Hepatocyte (in vitro differentiated cells): ENCODE measurements around the gene CEMP1. TPM values are rescaled to one million over a fixed set of nuclear protein-coding genes. Genes with fewer than 3 reads are reported as not detected.

Experiments used
- DNase-seq: peaks from one replicate; pipeline ENCODE4 v3.0.0-alpha.2; 2016; ENCODE audit warnings: low spot score
- H2AFZ ChIP-seq: fragments of 200-600 bp; sonication (generic); 2 replicates; pipeline ENCODE4 v1.6.0; 2016; ENCODE audit warnings: antibody characterized with exemption, mild to moderate bottlenecking
- H3K27ac ChIP-seq: fragments of 200-600 bp; sonication (generic); 2 replicates; pipeline ENCODE4 v1.5.1; 2016; ENCODE audit warnings: mild to moderate bottlenecking
- H3K27me3 ChIP-seq: fragments of 200-600 bp; sonication (generic); 2 replicates; pipeline ENCODE4 v1.6.1; 2016
- H3K36me3 ChIP-seq: fragments of 200-600 bp; sonication (generic); replicated peaks from 2 replicates; pipeline ENCODE4 v1.5.1; 2016; ENCODE audit warnings: low read depth; ENCODE audit not compliant: insufficient read depth
- H3K4me1 ChIP-seq: fragments of 200-600 bp; sonication (generic); 2 replicates; pipeline ENCODE4 v1.5.1; 2016; ENCODE audit warnings: mild to moderate bottlenecking, moderate library complexity; ENCODE audit not compliant: insufficient read depth
- H3K4me2 ChIP-seq: fragments of 200-600 bp; sonication (generic); 2 replicates; pipeline ENCODE4 v1.6.0; 2016
- H3K4me3 ChIP-seq: fragments of 200-600 bp; sonication (generic); 2 replicates; pipeline ENCODE4 v1.5.1; 2016; ENCODE audit warnings: mild to moderate bottlenecking
- H3K79me2 ChIP-seq: fragments of 200-600 bp; sonication (generic); 2 replicates; pipeline ENCODE4 v1.6.0; 2017; ENCODE audit warnings: mild to moderate bottlenecking
- H3K9me2 ChIP-seq: fragments of 200-600 bp; sonication (generic); replicated peaks from 2 replicates; pipeline ENCODE4 v1.6.0; 2017; ENCODE audit warnings: mild to moderate bottlenecking; ENCODE audit not compliant: insufficient read depth
- H3K9me3 ChIP-seq: fragments of 200-600 bp; sonication (generic); 2 replicates; pipeline ENCODE4 v1.5.1; 2016; ENCODE audit warnings: low read depth, mild to moderate bottlenecking
- H4K20me1 ChIP-seq: fragments of 200-600 bp; sonication (generic); 2 replicates; pipeline ENCODE4 v1.6.0; 2016; ENCODE audit warnings: mild to moderate bottlenecking; ENCODE audit not compliant: insufficient read depth, poor library complexity, severe bottlenecking
- EZH2 ChIP-seq: fragments of 200-600 bp; sonication (generic); IDR thresholded peaks from 2 replicates; pipeline ENCODE4 v1.6.1; 2016; ENCODE audit warnings: antibody characterized with exemption, mild to moderate bottlenecking, borderline replicate concordance
- EZH2phosphoT487 ChIP-seq: fragments of 200-600 bp; sonication (generic); IDR thresholded peaks from one replicate; pipeline ENCODE4 v1.6.1; 2018; ENCODE audit warnings: antibody characterized with exemption, mild to moderate bottlenecking, low read depth, moderate library complexity; ENCODE audit not compliant: unreplicated experiment, severe bottlenecking
- WGBS: methylation state at CpG from one replicate; pipeline ENCODE4 v1.1.6; 2016; ENCODE audit warnings: low lambda C conversion rate; ENCODE audit errors: missing lambda C conversion rate; 5-methylcytosine and 5-hydroxymethylcytosine counted together
- microRNA counts: library from miRNA; unstranded; fragments of <30 nt; microRNA quantifications from one replicate; lab custom pipeline; 2017
- microRNA-seq: library from miRNA; unstranded; fragments of <30 nt; microRNA quantifications from one replicate; pipeline ENCODE4, GENCODE V29; 2017
- polyA plus RNA-seq: library from polyadenylated mRNA; unstranded; fragments of >200 nt; fragmentation: Nextera tagmentation; extraction: Ambion mirVana; gene quantifications from 2 replicates; pipeline ENCODE4 v1.2.1, GENCODE V29; 2016
- small RNA-seq: library from RNA; depleted of rRNA; stranded (forward); fragments of <200 nt; gene quantifications from one replicate; pipeline ENCODE3, GENCODE V24; 2014
- total RNA-seq: library from RNA; depleted of rRNA; stranded (reverse); fragments of >200 nt; gene quantifications from 2 replicates; pipeline ENCODE4 v1.2.3, GENCODE V29; 2014
- TF ChIP-seq, protein P1 (sequence below): fragments of 200-600 bp; sonication (generic); IDR thresholded peaks from 2 replicates; pipeline ENCODE4 v1.5.1; 2016; ENCODE audit warnings: antibody characterized with exemption, mild to moderate bottlenecking; ENCODE audit not compliant: poor library complexity

Gene CEMP1
- total and polyA plus RNA-seq, 2 experiments from 2014 or later: 11.1 TPM; not detected in 1

DNA sequence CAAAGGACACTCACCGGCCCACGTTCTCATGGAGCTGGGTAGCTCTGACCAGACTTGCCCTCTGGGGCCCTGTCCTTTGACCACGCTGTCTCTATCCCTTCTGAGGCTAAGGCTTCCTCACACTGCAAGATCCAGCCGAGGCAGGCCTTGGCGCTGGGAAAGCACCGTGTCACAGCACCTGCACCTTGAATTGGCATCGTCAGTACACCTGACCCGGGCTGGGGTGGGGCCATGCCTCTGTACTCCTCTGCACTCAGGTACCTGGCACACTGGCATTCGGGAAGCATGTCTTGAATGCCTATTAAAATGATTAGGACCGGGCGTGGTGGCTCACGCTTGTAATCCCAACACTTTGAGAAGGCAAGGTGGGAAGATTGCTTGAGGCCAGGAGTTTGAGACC lies 50.3 kb downstream of the CEMP1 start:
- no peak for DNase-seq
- 95% methylated on average over 12 of the region's 12 CpGs for WGBS
- no peak overlapping the region for H3K4me3 ChIP-seq
- no peaks in the 10 kb centered on the region for H3K9me2 ChIP-seq
- H3K79me2 ChIP-seq: peaks cover 83% of the 10 kb centered on the region
- H3K4me1 ChIP-seq: peaks cover 41% of the 10 kb centered on the region
- no peak overlapping the region for H3K4me2 ChIP-seq
- TF ChIP-seq EZH2phosphoT487 (no peak), EZH2 (no peak)
- TF ChIP-seq, protein P1, sequence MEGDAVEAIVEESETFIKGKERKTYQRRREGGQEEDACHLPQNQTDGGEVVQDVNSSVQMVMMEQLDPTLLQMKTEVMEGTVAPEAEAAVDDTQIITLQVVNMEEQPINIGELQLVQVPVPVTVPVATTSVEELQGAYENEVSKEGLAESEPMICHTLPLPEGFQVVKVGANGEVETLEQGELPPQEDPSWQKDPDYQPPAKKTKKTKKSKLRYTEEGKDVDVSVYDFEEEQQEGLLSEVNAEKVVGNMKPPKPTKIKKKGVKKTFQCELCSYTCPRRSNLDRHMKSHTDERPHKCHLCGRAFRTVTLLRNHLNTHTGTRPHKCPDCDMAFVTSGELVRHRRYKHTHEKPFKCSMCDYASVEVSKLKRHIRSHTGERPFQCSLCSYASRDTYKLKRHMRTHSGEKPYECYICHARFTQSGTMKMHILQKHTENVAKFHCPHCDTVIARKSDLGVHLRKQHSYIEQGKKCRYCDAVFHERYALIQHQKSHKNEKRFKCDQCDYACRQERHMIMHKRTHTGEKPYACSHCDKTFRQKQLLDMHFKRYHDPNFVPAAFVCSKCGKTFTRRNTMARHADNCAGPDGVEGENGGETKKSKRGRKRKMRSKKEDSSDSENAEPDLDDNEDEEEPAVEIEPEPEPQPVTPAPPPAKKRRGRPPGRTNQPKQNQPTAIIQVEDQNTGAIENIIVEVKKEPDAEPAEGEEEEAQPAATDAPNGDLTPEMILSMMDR: no peak
- H2AFZ ChIP-seq: no peak overlapping the region
- no peaks in the 10 kb centered on the region for H3K9me3 ChIP-seq
- H3K27ac ChIP-seq: no peak overlapping the region
- no peaks in the 10 kb centered on the region for H3K36me3 ChIP-seq
- H3K27me3 ChIP-seq: no peaks in the 10 kb centered on the region
- H4K20me1 ChIP-seq: peaks cover 31% of the 10 kb centered on the region

MicroRNAs within 50 kb of the gene (microRNA counts, 767-probe panel; counts per million panel counts)
- microRNA hsa-miR-3178 (lab: Ali Mortazavi, UCI): not detected

Small RNAs within 50 kb of the gene (microRNA-seq; reads per million reads assigned to microRNA genes)
- not detected for gene MIR3178

Small RNAs within 50 kb of the gene (small RNA-seq; reads per million reads assigned to genes)
- not detected for gene AC093525.1
- not detected for gene MIR3178

Other genes with a start within 250 kb of the CEMP1 start
- gene ABCA3, start 190.7 kb downstream of the CEMP1 start, total RNA-seq: 1.5 and 1.8 TPM in 2 replicates
- gene ABCA3, start 190.7 kb downstream of the CEMP1 start, polyA plus RNA-seq: 0.94 and 4.9 TPM in 2 replicates
- 4.7 TPM in 2 replicates for gene CCNF, start 102.0 kb downstream of the CEMP1 start, total RNA-seq
- gene CCNF, start 102.0 kb downstream of the CEMP1 start, polyA plus RNA-seq: 4.3 and 6.5 TPM in 2 replicates
- 6.2 and 7.6 TPM in 2 replicates for gene TEDC2, start 71.3 kb downstream of the CEMP1 start, total RNA-seq
- 7.1 and 8.1 TPM in 2 replicates for gene TEDC2, start 71.3 kb downstream of the CEMP1 start, polyA plus RNA-seq
- gene NTN3, start 60.1 kb downstream of the CEMP1 start, total RNA-seq: 4.5 and 4.8 TPM in 2 replicates
- gene NTN3, start 60.1 kb downstream of the CEMP1 start, polyA plus RNA-seq: 1.1 and 2.4 TPM in 2 replicates
- gene TBC1D24, start 56.3 kb downstream of the CEMP1 start, total RNA-seq: 10.4 and 13.6 TPM in 2 replicates
- 8.3 and 10.9 TPM in 2 replicates for gene TBC1D24, start 56.3 kb downstream of the CEMP1 start, polyA plus RNA-seq
- 81.4 and 89.8 TPM in 2 replicates for gene ATP6V0C, start 17.5 kb downstream of the CEMP1 start, total RNA-seq
- 375 and 385 TPM in 2 replicates for gene ATP6V0C, start 17.5 kb downstream of the CEMP1 start, polyA plus RNA-seq
- gene AMDHD2, start 11.0 kb downstream of the CEMP1 start, total RNA-seq: 43.6 and 50.3 TPM in 2 replicates
- gene AMDHD2, start 11.0 kb downstream of the CEMP1 start, polyA plus RNA-seq: 70.8 and 77.0 TPM in 2 replicates
- gene PDPK1, start 6.6 kb upstream of the CEMP1 start, total RNA-seq: 29.8 and 34.5 TPM in 2 replicates
- gene PDPK1, start 6.6 kb upstream of the CEMP1 start, polyA plus RNA-seq: 23.6 and 27.1 TPM in 2 replicates
- 22.7 and 31.5 TPM in 2 replicates for gene KCTD5, start 151.1 kb upstream of the CEMP1 start, total RNA-seq
- gene KCTD5, start 151.1 kb upstream of the CEMP1 start, polyA plus RNA-seq: 24.5 and 32.2 TPM in 2 replicates
- 1.4 and 4.3 TPM in 2 replicates for gene PRSS27, start 188.8 kb upstream of the CEMP1 start, total RNA-seq
- gene PRSS27, start 188.8 kb upstream of the CEMP1 start, polyA plus RNA-seq: 1.4 and 4.8 TPM in 2 replicates
- gene SRRM2, start 221.2 kb upstream of the CEMP1 start, total RNA-seq: 82.9 and 142 TPM in 2 replicates
- 403 and 666 TPM in 2 replicates for gene SRRM2, start 221.2 kb upstream of the CEMP1 start, polyA plus RNA-seq
- 255 and 540 TPM in 2 replicates for gene ELOB, start 245.9 kb upstream of the CEMP1 start, total RNA-seq
- 627 and 642 TPM in 2 replicates for gene ELOB, start 245.9 kb upstream of the CEMP1 start, polyA plus RNA-seq